ENCODE results near the gene EPB41L3.

The EPB41L3 gene

DNA sequence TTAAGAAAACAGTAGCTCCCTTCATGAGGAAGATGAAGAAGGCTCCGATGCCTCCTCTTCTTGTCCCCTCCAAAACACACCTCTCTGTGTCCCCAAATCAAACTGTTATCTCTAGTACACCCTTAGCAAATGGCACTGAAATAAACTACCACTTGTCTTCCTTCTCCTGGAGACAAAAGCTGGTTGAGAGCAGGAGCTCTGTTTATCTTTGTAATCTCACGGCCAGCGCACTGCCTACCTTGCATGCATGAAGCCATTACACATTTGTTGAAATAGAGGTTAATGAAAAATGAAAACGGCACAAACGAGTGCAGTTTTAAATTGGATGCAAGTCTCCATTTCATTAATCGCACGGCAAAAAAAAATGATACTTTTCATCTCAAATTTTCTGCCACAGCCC is 113.7 kb downstream of the EPB41L3 start:
- H3K4me3 ChIP-seq (ENCODE audit: extremely low read depth, insufficient read depth, low read length, poor library complexity, severe bottlenecking), result no peak overlapping the region
- H3K36me3 ChIP-seq (ENCODE audit: control insufficient read depth, insufficient read depth, low read length), result no peaks in the 10 kb centered on the region
- no peak overlapping the region for H3K27ac ChIP-seq (ENCODE audit: low read depth, low read length, severe bottlenecking)
- WGBS, 2 experiments (ENCODE audit: insufficient coverage in 2 of 2), result 100% methylated on average over 2 of the region's 7 CpGs
- no peaks in the 10 kb centered on the region for H3K9me3 ChIP-seq (ENCODE audit: control insufficient read depth, low read length)
- H3K4me1 ChIP-seq (ENCODE audit: control insufficient read depth, insufficient read depth, low read length, poor library complexity, severe bottlenecking), result no peaks in the 10 kb centered on the region

DNA sequence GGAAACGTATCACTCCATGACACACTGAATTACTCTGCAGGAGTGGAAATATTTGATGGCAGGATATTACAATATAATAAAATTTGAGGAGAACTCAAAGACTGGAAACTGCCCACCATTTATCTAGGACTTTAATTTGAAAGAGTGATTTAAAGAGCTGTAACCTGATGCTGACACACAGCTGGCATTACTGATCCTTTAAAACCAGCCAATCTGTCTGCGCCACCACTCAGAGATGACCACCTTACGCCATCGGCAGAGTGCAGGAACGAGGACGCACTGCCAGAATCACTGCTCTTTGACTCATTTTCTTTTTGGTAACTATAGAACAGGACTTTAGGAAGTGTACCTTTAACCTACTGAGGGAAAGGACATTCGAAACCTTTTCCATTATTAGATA is 114.1 kb downstream of the EPB41L3 start:
- no peak overlapping the region for H3K27ac ChIP-seq (ENCODE audit: low read depth, low read length, severe bottlenecking)
- no peaks in the 10 kb centered on the region for H3K36me3 ChIP-seq (ENCODE audit: control insufficient read depth, insufficient read depth, low read length)
- H3K9me3 ChIP-seq (ENCODE audit: control insufficient read depth, low read length), result no peaks in the 10 kb centered on the region
- H3K4me3 ChIP-seq (ENCODE audit: extremely low read depth, insufficient read depth, low read length, poor library complexity, severe bottlenecking), result no peak overlapping the region
- no peaks in the 10 kb centered on the region for H3K4me1 ChIP-seq (ENCODE audit: control insufficient read depth, insufficient read depth, low read length, poor library complexity, severe bottlenecking)
- WGBS, 2 experiments (ENCODE audit: insufficient coverage in 2 of 2), result 79 to 90% methylated on average over 5 to 6 of the region's 7 CpGs

GRCh38 chr18:5425721-5426120 is 118.1 kb downstream of the EPB41L3 start:
- Histone ChIP-seq H3K36me3 (ENCODE audit: control insufficient read depth, insufficient read depth, low read length) (no peaks in the 10 kb centered on the region), H3K9me3 (ENCODE audit: control insufficient read depth, low read length) (no peaks in the 10 kb centered on the region), H3K4me3 (ENCODE audit: extremely low read depth, insufficient read depth, low read length, poor library complexity, severe bottlenecking) (no peak overlapping the region), H3K4me1 (ENCODE audit: control insufficient read depth, insufficient read depth, low read length, poor library complexity, severe bottlenecking) (no peaks in the 10 kb centered on the region), H3K27ac (ENCODE audit: low read depth, low read length, severe bottlenecking) (no peak overlapping the region)
- WGBS, 2 experiments (ENCODE audit: insufficient coverage in 2 of 2), result 65 to 79% methylated on average over 2 of the region's 2 CpGs

- no peaks in the 10 kb centered on the region for H3K4me1 ChIP-seq (ENCODE audit: control insufficient read depth, insufficient read depth, low read length, poor library complexity, severe bottlenecking)
- H3K27ac ChIP-seq (ENCODE audit: low read depth, low read length, severe bottlenecking), result no peak overlapping the region
- WGBS, 2 experiments (ENCODE audit: insufficient coverage in 2 of 2), result no CpG with 5 or more reads among the region's 6 CpGs
- H3K4me3 ChIP-seq (ENCODE audit: extremely low read depth, insufficient read depth, low read length, poor library complexity, severe bottlenecking), result no peak overlapping the region
- H3K9me3 ChIP-seq (ENCODE audit: control insufficient read depth, low read length), result no peaks in the 10 kb centered on the region
- H3K36me3 ChIP-seq (ENCODE audit: control insufficient read depth, insufficient read depth, low read length), result no peaks in the 10 kb centered on the region
Observed at GRCh38 chr18:5424903-5425664, 118.7 kb downstream of the EPB41L3 start.

GRCh38 chr18:5422626-5423025 is 121.2 kb downstream of the EPB41L3 start:
- H3K4me1 ChIP-seq (ENCODE audit: control insufficient read depth, insufficient read depth, low read length, poor library complexity, severe bottlenecking), result no peaks in the 10 kb centered on the region
- H3K27ac ChIP-seq (ENCODE audit: low read depth, low read length, severe bottlenecking), result no peak overlapping the region
- 100% methylated on average over 3 of the region's 3 CpGs; no CpG with 5 or more reads in 1 of the 2 experiments for WGBS, 2 experiments (ENCODE audit: insufficient coverage in 2 of 2)
- no peak overlapping the region for H3K4me3 ChIP-seq (ENCODE audit: extremely low read depth, insufficient read depth, low read length, poor library complexity, severe bottlenecking)
- no peaks in the 10 kb centered on the region for H3K9me3 ChIP-seq (ENCODE audit: control insufficient read depth, low read length)
- no peaks in the 10 kb centered on the region for H3K36me3 ChIP-seq (ENCODE audit: control insufficient read depth, insufficient read depth, low read length)

DNA sequence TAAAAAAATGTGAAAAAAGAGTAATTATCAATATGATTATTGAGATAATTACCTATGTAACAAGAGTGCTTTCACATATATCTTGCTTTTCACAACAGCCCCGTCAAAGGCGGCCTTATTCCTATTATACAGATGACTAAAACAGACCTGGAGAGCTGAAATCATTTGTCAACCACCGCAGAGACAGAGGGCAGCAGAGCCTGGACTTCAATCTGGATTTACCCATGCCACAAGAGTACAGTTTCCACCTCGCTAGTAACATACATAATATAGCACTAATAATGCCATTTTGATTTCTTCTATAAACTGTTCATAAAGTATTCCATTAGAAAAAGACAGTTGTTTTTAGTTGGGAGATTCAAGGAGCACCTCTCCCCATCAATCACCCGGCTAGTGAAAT is 121.8 kb downstream of the EPB41L3 start:
- Histone ChIP-seq H3K4me1 (ENCODE audit: control insufficient read depth, insufficient read depth, low read length, poor library complexity, severe bottlenecking) (no peaks in the 10 kb centered on the region), H3K36me3 (ENCODE audit: control insufficient read depth, insufficient read depth, low read length) (peaks cover 4% of the 10 kb centered on the region), H3K27ac (ENCODE audit: low read depth, low read length, severe bottlenecking) (no peak overlapping the region), H3K9me3 (ENCODE audit: control insufficient read depth, low read length) (no peaks in the 10 kb centered on the region), H3K4me3 (ENCODE audit: extremely low read depth, insufficient read depth, low read length, poor library complexity, severe bottlenecking) (no peak overlapping the region)
- WGBS, 2 experiments (ENCODE audit: insufficient coverage in 2 of 2), result 100% methylated on average over 3 of the region's 5 CpGs

DNA sequence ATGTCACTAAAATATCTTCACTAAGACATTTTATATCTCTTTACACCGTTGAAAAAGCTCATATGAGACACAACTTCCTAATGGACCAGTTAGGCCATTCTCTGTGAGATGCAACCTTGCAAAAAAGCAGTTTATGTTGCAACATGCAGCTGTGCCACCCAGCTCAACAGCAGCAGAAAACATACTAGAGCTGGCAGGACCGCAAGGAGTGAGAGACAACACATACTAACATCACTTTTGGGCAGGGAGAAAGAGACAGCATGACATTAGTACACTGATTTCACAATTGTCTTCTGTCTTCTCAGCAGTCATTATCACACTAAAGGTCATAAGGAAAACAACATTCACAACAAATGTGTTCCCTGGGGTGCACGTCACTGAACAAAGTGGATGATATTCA is 122.9 kb downstream of the EPB41L3 start:
- H3K27ac ChIP-seq (ENCODE audit: low read depth, low read length, severe bottlenecking), result no peak overlapping the region
- no peaks in the 10 kb centered on the region for H3K4me1 ChIP-seq (ENCODE audit: control insufficient read depth, insufficient read depth, low read length, poor library complexity, severe bottlenecking)
- no peaks in the 10 kb centered on the region for H3K9me3 ChIP-seq (ENCODE audit: control insufficient read depth, low read length)
- WGBS, 2 experiments (ENCODE audit: insufficient coverage in 2 of 2), result 93% methylated on average over 2 of the region's 3 CpGs
- peaks cover 4% of the 10 kb centered on the region for H3K36me3 ChIP-seq (ENCODE audit: control insufficient read depth, insufficient read depth, low read length)
- no peak overlapping the region for H3K4me3 ChIP-seq (ENCODE audit: extremely low read depth, insufficient read depth, low read length, poor library complexity, severe bottlenecking)

GRCh38 chr18:5419601-5420000 is 124.2 kb downstream of the EPB41L3 start:
- H3K4me1 ChIP-seq (ENCODE audit: control insufficient read depth, insufficient read depth, low read length, poor library complexity, severe bottlenecking), result no peaks in the 10 kb centered on the region
- WGBS, 2 experiments (ENCODE audit: insufficient coverage in 2 of 2), result 83 to 95% methylated on average over 4 to 6 of the region's 9 CpGs
- no peaks in the 10 kb centered on the region for H3K9me3 ChIP-seq (ENCODE audit: control insufficient read depth, low read length)
- peaks cover 4% of the 10 kb centered on the region for H3K36me3 ChIP-seq (ENCODE audit: control insufficient read depth, insufficient read depth, low read length)
- H3K27ac ChIP-seq (ENCODE audit: low read depth, low read length, severe bottlenecking), result no peak overlapping the region
- no peak overlapping the region for H3K4me3 ChIP-seq (ENCODE audit: extremely low read depth, insufficient read depth, low read length, poor library complexity, severe bottlenecking)

GRCh38 chr18:5419030-5419429 is 124.8 kb downstream of the EPB41L3 start:
- Histone ChIP-seq H3K9me3 (ENCODE audit: control insufficient read depth, low read length) (no peaks in the 10 kb centered on the region), H3K36me3 (ENCODE audit: control insufficient read depth, insufficient read depth, low read length) (peaks cover 4% of the 10 kb centered on the region), H3K4me1 (ENCODE audit: control insufficient read depth, insufficient read depth, low read length, poor library complexity, severe bottlenecking) (no peaks in the 10 kb centered on the region), H3K27ac (ENCODE audit: low read depth, low read length, severe bottlenecking) (no peak overlapping the region), H3K4me3 (ENCODE audit: extremely low read depth, insufficient read depth, low read length, poor library complexity, severe bottlenecking) (no peak overlapping the region)
- WGBS, 2 experiments (ENCODE audit: insufficient coverage in 2 of 2), result no CpG with 5 or more reads among the region's 2 CpGs

GRCh38 chr18:5417342-5417741 is 126.5 kb downstream of the EPB41L3 start:
- no peak overlapping the region for H3K4me3 ChIP-seq (ENCODE audit: extremely low read depth, insufficient read depth, low read length, poor library complexity, severe bottlenecking)
- H3K27ac ChIP-seq (ENCODE audit: low read depth, low read length, severe bottlenecking), result no peak overlapping the region
- peaks cover 4% of the 10 kb centered on the region for H3K36me3 ChIP-seq (ENCODE audit: control insufficient read depth, insufficient read depth, low read length)
- 85 to 88% methylated on average over 7 to 8 of the region's 8 CpGs for WGBS, 2 experiments (ENCODE audit: insufficient coverage in 2 of 2)
- H3K9me3 ChIP-seq (ENCODE audit: control insufficient read depth, low read length), result no peaks in the 10 kb centered on the region
- no peaks in the 10 kb centered on the region for H3K4me1 ChIP-seq (ENCODE audit: control insufficient read depth, insufficient read depth, low read length, poor library complexity, severe bottlenecking)

- Histone ChIP-seq H3K9me3 (ENCODE audit: control insufficient read depth, low read length) (no peaks in the 10 kb centered on the region), H3K4me1 (ENCODE audit: control insufficient read depth, insufficient read depth, low read length, poor library complexity, severe bottlenecking) (no peaks in the 10 kb centered on the region), H3K36me3 (ENCODE audit: control insufficient read depth, insufficient read depth, low read length) (peaks cover 4% of the 10 kb centered on the region), H3K4me3 (ENCODE audit: extremely low read depth, insufficient read depth, low read length, poor library complexity, severe bottlenecking) (no peak overlapping the region), H3K27ac (ENCODE audit: low read depth, low read length, severe bottlenecking) (no peak overlapping the region)
- WGBS, 2 experiments (ENCODE audit: insufficient coverage in 2 of 2), result 100% methylated on average over 1 of the region's 3 CpGs
Observed at GRCh38 chr18:5416112-5416511, 127.7 kb downstream of the EPB41L3 start.

Measured in mesodermal cell (in vitro differentiated cells).